Measurements from ENCODE around the gene PRMT6. TPM values are rescaled to one million over a fixed set of nuclear protein-coding genes. Genes with fewer than 3 reads are reported as not detected.
"Not testable (repeated sequence)": the region's sequence is repeated elsewhere in the genome, so short reads cannot be mapped to it uniquely, and the experiment has no call there.

Gene PRMT6
- total RNA-seq, 2 donors from 2014 or later: 6.4 to 6.9 TPM

GRCh38 chr1:107057197-107058133, 991 bp downstream of the PRMT6 start:
- peak overlapping the region; percentile 99 for H3K4me3 Mint-ChIP-seq
- no peaks in the 10 kb centered on the region for H3K27me3 Mint-ChIP-seq
- H3K36me3 Mint-ChIP-seq (ENCODE audit: low read depth): peaks cover 3% of the 10 kb centered on the region
- ATAC-seq (peak; percentile 26), DNase-seq (peak in 2 of 3 donors; percentile 11 to 19)
- peaks cover 10% of the 10 kb centered on the region for H3K4me1 Mint-ChIP-seq
- H3K27ac Mint-ChIP-seq: peak overlapping the region; percentile 89
- H3K9me3 ChIP-seq (ENCODE audit: control insufficient read depth, low read length, poor library complexity, severe bottlenecking): no peaks in the 10 kb centered on the region

- Mint-ChIP-seq H3K4me1 (peaks cover 10% of the 10 kb centered on the region), H3K27me3 (no peaks in the 10 kb centered on the region), H3K27ac (peak overlapping the region; percentile 67)
Measured at GRCh38 chr1:107058245-107059032, 2.0 kb downstream of the PRMT6 start.

GRCh38 chr1:107061886-107062285, 5.4 kb downstream of the PRMT6 start:
- Mint-ChIP-seq H3K4me3 (no peak overlapping the region), H3K4me1 (peaks cover 10% of the 10 kb centered on the region), H3K36me3 (ENCODE audit: low read depth) (no peaks in the 10 kb centered on the region), H3K27me3 (no peaks in the 10 kb centered on the region), H3K27ac (no peak overlapping the region)
- H3K9me3 ChIP-seq (ENCODE audit: control insufficient read depth, low read length, poor library complexity, severe bottlenecking): no peaks in the 10 kb centered on the region
- DNase-seq: no peak
- ATAC-seq: no peak

More at GRCh38 chr1:107058245-107059032, 2.0 kb downstream of the PRMT6 start:
- Mint-ChIP-seq H3K36me3 (ENCODE audit: low read depth) (peaks cover 3% of the 10 kb centered on the region), H3K4me3 (peak overlapping the region; percentile 99)
- ATAC-seq (no peak), DNase-seq (no peak)
- H3K9me3 ChIP-seq (ENCODE audit: control insufficient read depth, low read length, poor library complexity, severe bottlenecking): no peaks in the 10 kb centered on the region

- peaks cover 19% of the 10 kb centered on the region for H3K27me3 Mint-ChIP-seq
- H3K4me1 Mint-ChIP-seq: no peaks in the 10 kb centered on the region
- DNase-seq (no peak), ATAC-seq (no peak)
- H3K4me3 Mint-ChIP-seq: no peak overlapping the region
- no peaks in the 10 kb centered on the region for H3K36me3 Mint-ChIP-seq (ENCODE audit: low read depth)
- no peak overlapping the region for H3K27ac Mint-ChIP-seq
- H3K9me3 ChIP-seq (ENCODE audit: control insufficient read depth, low read length, poor library complexity, severe bottlenecking): no peaks in the 10 kb centered on the region
Measured at GRCh38 chr1:107073493-107073892, 17.0 kb downstream of the PRMT6 start.

GRCh38 chr1:107076841-107077240, 20.4 kb downstream of the PRMT6 start:
- H3K4me3 Mint-ChIP-seq: no peak overlapping the region
- no peak for ATAC-seq
- no peaks in the 10 kb centered on the region for H3K9me3 ChIP-seq (ENCODE audit: control insufficient read depth, low read length, poor library complexity, severe bottlenecking)
- DNase-seq: no peak
- no peak overlapping the region for H3K27ac Mint-ChIP-seq
- H3K36me3 Mint-ChIP-seq (ENCODE audit: low read depth): no peaks in the 10 kb centered on the region
- peaks cover 24% of the 10 kb centered on the region for H3K27me3 Mint-ChIP-seq
- no peaks in the 10 kb centered on the region for H3K4me1 Mint-ChIP-seq

GRCh38 chr1:107079249-107079648, 22.8 kb downstream of the PRMT6 start:
- H3K36me3 Mint-ChIP-seq (ENCODE audit: low read depth): no peaks in the 10 kb centered on the region
- no peak for ATAC-seq
- DNase-seq: no peak
- no peaks in the 10 kb centered on the region for H3K9me3 ChIP-seq (ENCODE audit: control insufficient read depth, low read length, poor library complexity, severe bottlenecking)
- no peak overlapping the region for H3K4me3 Mint-ChIP-seq
- peaks cover 15% of the 10 kb centered on the region for H3K27me3 Mint-ChIP-seq
- H3K4me1 Mint-ChIP-seq: no peaks in the 10 kb centered on the region
- no peak overlapping the region for H3K27ac Mint-ChIP-seq

- ATAC-seq: no peak
- H3K27ac Mint-ChIP-seq: no peak overlapping the region
- H3K4me3 Mint-ChIP-seq: no peak overlapping the region
- peaks cover 12% of the 10 kb centered on the region for H3K27me3 Mint-ChIP-seq
- H3K4me1 Mint-ChIP-seq: no peaks in the 10 kb centered on the region
- H3K9me3 ChIP-seq (ENCODE audit: control insufficient read depth, low read length, poor library complexity, severe bottlenecking): no peaks in the 10 kb centered on the region
- H3K36me3 Mint-ChIP-seq (ENCODE audit: low read depth): no peaks in the 10 kb centered on the region
- DNase-seq: no peak
Measured at GRCh38 chr1:107081102-107081501, 24.6 kb downstream of the PRMT6 start.

- H3K9me3 ChIP-seq (ENCODE audit: control insufficient read depth, low read length, poor library complexity, severe bottlenecking): no peaks in the 10 kb centered on the region
- Mint-ChIP-seq H3K36me3 (ENCODE audit: low read depth) (no peaks in the 10 kb centered on the region), H3K27ac (no peak overlapping the region), H3K27me3 (no peaks in the 10 kb centered on the region), H3K4me1 (no peaks in the 10 kb centered on the region), H3K4me3 (no peak overlapping the region)
- ATAC-seq (no peak), DNase-seq (no peak)
Measured at GRCh38 chr1:107091418-107091817, 34.9 kb downstream of the PRMT6 start.

- not testable (repeated sequence) for H3K27ac Mint-ChIP-seq; ATAC-seq; H3K36me3 Mint-ChIP-seq (ENCODE audit: low read depth); H3K4me3 Mint-ChIP-seq; H3K9me3 ChIP-seq (ENCODE audit: control insufficient read depth, low read length, poor library complexity, severe bottlenecking); H3K4me1 Mint-ChIP-seq; H3K27me3 Mint-ChIP-seq; DNase-seq
Measured at GRCh38 chr1:107093395-107093794, 36.9 kb downstream of the PRMT6 start.

- H3K27me3 Mint-ChIP-seq: peaks cover 6% of the 10 kb centered on the region
- H3K9me3 ChIP-seq (ENCODE audit: control insufficient read depth, low read length, poor library complexity, severe bottlenecking): no peaks in the 10 kb centered on the region
- H3K36me3 Mint-ChIP-seq (ENCODE audit: low read depth): no peaks in the 10 kb centered on the region
- H3K27ac Mint-ChIP-seq: no peak overlapping the region
- H3K4me1 Mint-ChIP-seq: no peaks in the 10 kb centered on the region
- H3K4me3 Mint-ChIP-seq: no peak overlapping the region
- ATAC-seq (no peak), DNase-seq (no peak)
Measured at GRCh38 chr1:107095647-107096046, 39.2 kb downstream of the PRMT6 start.

- ATAC-seq (no peak), DNase-seq (no peak)
- H3K4me3 Mint-ChIP-seq: no peak overlapping the region
- no peaks in the 10 kb centered on the region for H3K36me3 Mint-ChIP-seq (ENCODE audit: low read depth)
- peaks cover 6% of the 10 kb centered on the region for H3K27me3 Mint-ChIP-seq
- no peaks in the 10 kb centered on the region for H3K9me3 ChIP-seq (ENCODE audit: control insufficient read depth, low read length, poor library complexity, severe bottlenecking)
- H3K27ac Mint-ChIP-seq: no peak overlapping the region
- H3K4me1 Mint-ChIP-seq: no peaks in the 10 kb centered on the region
Measured at GRCh38 chr1:107096690-107097089, 40.2 kb downstream of the PRMT6 start.

GRCh38 chr1:107098961-107099360, 42.5 kb downstream of the PRMT6 start:
- Mint-ChIP-seq H3K36me3 (ENCODE audit: low read depth) (no peaks in the 10 kb centered on the region), H3K27me3 (peaks cover 6% of the 10 kb centered on the region), H3K27ac (no peak overlapping the region), H3K4me3 (no peak overlapping the region), H3K4me1 (no peaks in the 10 kb centered on the region)
- ATAC-seq (no peak), DNase-seq (no peak)
- H3K9me3 ChIP-seq (ENCODE audit: control insufficient read depth, low read length, poor library complexity, severe bottlenecking): no peaks in the 10 kb centered on the region

- ATAC-seq: no peak
- H3K27me3 Mint-ChIP-seq: peaks cover 11% of the 10 kb centered on the region
- no peak overlapping the region for H3K4me3 Mint-ChIP-seq
- H3K36me3 Mint-ChIP-seq (ENCODE audit: low read depth): no peaks in the 10 kb centered on the region
- H3K27ac Mint-ChIP-seq: no peak overlapping the region
- no peaks in the 10 kb centered on the region for H3K4me1 Mint-ChIP-seq
- H3K9me3 ChIP-seq (ENCODE audit: control insufficient read depth, low read length, poor library complexity, severe bottlenecking): no peaks in the 10 kb centered on the region
- DNase-seq: no peak
Measured at GRCh38 chr1:107100331-107100984, 44.0 kb downstream of the PRMT6 start.
